B cell (primary cell): ENCODE measurements around the gene OSBP2. TPM values are rescaled to one million over a fixed set of nuclear protein-coding genes. Genes with fewer than 3 reads are reported as not detected.

Experiments
- ATAC-seq: fragments of 200-7000 bp; cut with Tn5 transposase; one replicate; pipeline ENCODE4 v1.10.0; 2021; ENCODE audit warnings: low read depth, mild to moderate bottlenecking, moderate number of reproducible peaks, moderate library complexity
- CTCF ChIA-PET: fragments of 350-600 bp; sonication (Branson Sonifier 250); formaldehyde crosslinking; loops from one replicate; lab custom pipeline; 2021; ENCODE audit warnings: antibody characterized with exemption, inconsistent platforms; lab: Charles Lee
- POLR2A ChIA-PET: fragments of 350-600 bp; sonication (Branson Sonifier 250); formaldehyde crosslinking; loops from one replicate; lab custom pipeline; 2021; ENCODE audit warnings: antibody characterized with exemption; lab: Charles Lee
- DNase-seq: peaks from one replicate; pipeline ENCODE4 v3.0.0; 2013
- H2AFZ ChIP-seq: 2 replicates; pipeline ENCODE4 v1.6.1; 2012; ENCODE audit warnings: mild to moderate bottlenecking, low read depth, low read length; ENCODE audit not compliant: insufficient read depth, poor library complexity, severe bottlenecking
- H3K27ac ChIP-seq, 2 donors: 1 replicate in 1 of 2; 2 replicates in 1 of 2; pipeline ENCODE4 v1.5.1; 2012 to 2013; ENCODE audit warnings: low read length in 2 of 2, mild to moderate bottlenecking in 2 of 2, moderate library complexity in 1 of 2
- H3K27me3 ChIP-seq, 4 experiments: fragments of 200-600 bp in 1 of 4; sonication (generic) in 1 of 4; replicated peaks in 1 of 4; 1 replicate in 2 of 4; 2 replicates in 2 of 4; pipeline versions ENCODE4 v1.6.1 to v1.7.0; 2013 to 2016; ENCODE audit warnings: low read length in 3 of 4, mild to moderate bottlenecking in 2 of 4, mixed read lengths in 1 of 4, moderate library complexity in 1 of 4; ENCODE audit not compliant: insufficient read depth in 4 of 4, control insufficient read depth in 3 of 4; ENCODE audit errors: control extremely low read depth in 1 of 4
- H3K36me3 ChIP-seq, 2 experiments: replicated peaks in 1 of 2; 1 replicate in 1 of 2; 2 replicates in 1 of 2; pipeline versions ENCODE4 v1.6.1 to v1.7.1; 2013; ENCODE audit warnings: low read length in 1 of 2; ENCODE audit not compliant: insufficient read depth in 2 of 2, control insufficient read depth in 1 of 2; ENCODE audit errors: control extremely low read depth in 1 of 2, extremely low read depth in 1 of 2
- H3K4me1 ChIP-seq, 2 donors: fragments of 200-600 bp in 1 of 2; sonication (generic) in 1 of 2; 1 replicate in 1 of 2; 2 replicates in 1 of 2; pipeline versions ENCODE4 v1.5.1 to v1.6.1; 2013 to 2017; ENCODE audit warnings: low read length in 2 of 2; ENCODE audit not compliant: control insufficient read depth in 2 of 2, insufficient read depth in 2 of 2
- H3K4me2 ChIP-seq: replicated peaks from 2 replicates; pipeline ENCODE3; 2012; ENCODE audit warnings: mild to moderate bottlenecking, low read depth, low read length; ENCODE audit not compliant: poor library complexity, severe bottlenecking
- H3K4me3 ChIP-seq, 5 experiments: fragments of 200-600 bp in 1 of 5; sonication (generic) in 1 of 5; 1 replicate in 3 of 5; 2 replicates in 2 of 5; pipeline versions ENCODE4 v1.5.1 to v1.7.0; 2011 to 2016; ENCODE audit warnings: low read length in 4 of 5, mild to moderate bottlenecking in 4 of 5, low read depth in 2 of 5, control low read depth in 1 of 5, moderate library complexity in 1 of 5; ENCODE audit not compliant: insufficient read depth in 1 of 5; ENCODE audit errors: control extremely low read depth in 1 of 5, extremely low read depth in 1 of 5
- H3K79me2 ChIP-seq: fragments of 200-600 bp; sonication (generic); one replicate; pipeline ENCODE4 v1.6.0; 2016; ENCODE audit warnings: low read length; ENCODE audit not compliant: control insufficient read depth, insufficient read depth
- H3K9ac ChIP-seq: fragments of 200-600 bp; sonication (generic); 2 replicates; pipeline ENCODE4 v1.6.1; 2017; ENCODE audit warnings: mild to moderate bottlenecking, low read length, moderate library complexity
- H3K9me3 ChIP-seq, 3 donors: one replicate each; pipeline versions ENCODE4 v1.6.1 to v1.7.1; 2013; ENCODE audit warnings: low read length in 2 of 3; ENCODE audit not compliant: control insufficient read depth in 2 of 3, insufficient read depth in 1 of 3; ENCODE audit errors: control extremely low read depth in 1 of 3
- H4K20me1 ChIP-seq: 2 replicates; pipeline ENCODE4 v1.6.0; 2012; ENCODE audit warnings: mild to moderate bottlenecking, low read length; ENCODE audit not compliant: insufficient read depth, control insufficient read depth, poor library complexity, severe bottlenecking
- H3K27ac Mint-ChIP-seq: one replicate; pipeline ENCODE4 v1.8.0; 2021; ENCODE audit warnings: mixed read lengths
- H3K27me3 Mint-ChIP-seq: one replicate; pipeline ENCODE4 v1.8.0; 2021; ENCODE audit warnings: mixed read lengths
- H3K4me1 Mint-ChIP-seq: one replicate; pipeline ENCODE4 v1.8.0; 2021; ENCODE audit warnings: mixed read lengths
- H3K4me3 Mint-ChIP-seq: one replicate; pipeline ENCODE4 v1.8.0; 2021; ENCODE audit warnings: mixed read lengths
- H3K9me3 Mint-ChIP-seq: one replicate; pipeline ENCODE4 v1.8.0; 2022; ENCODE audit warnings: mixed read lengths; ENCODE audit not compliant: insufficient read depth
- EZH2 ChIP-seq: IDR thresholded peaks from 2 replicates; pipeline ENCODE4 v1.6.1; 2012; ENCODE audit warnings: borderline replicate concordance, low read depth, mild to moderate bottlenecking, moderate library complexity, low read length; ENCODE audit not compliant: insufficient read depth, poor library complexity, severe bottlenecking
- WGBS: methylation state at CpG from one replicate; pipeline ENCODE4 v1.1.5; 2013; ENCODE audit warnings: missing lambda C conversion rate; ENCODE audit not compliant: insufficient coverage; 5-methylcytosine and 5-hydroxymethylcytosine counted together
- intact Hi-C: fragments of 100-400 bp; cut with micrococcal nuclease; formaldehyde crosslinking; loops from one replicate; pipeline ENCODE4 v1.10.0; 2022
- polyA plus RNA-seq: library from polyadenylated mRNA; depleted of rRNA; stranded (reverse); fragments of >200 nt; gene quantifications from 2 replicates; pipeline ENCODE4 v1.2.3, GENCODE V29; 2012
- total RNA-seq, 2 donors: library from RNA; stranded (reverse); fragments of 120-200 nt in 1 of 2; gene quantifications; 1 replicate in 1 of 2; 2 replicates in 1 of 2; pipeline versions ENCODE4 v1.2.3 to v1.2.4, GENCODE V29; 2013 to 2022
- TF ChIP-seq, protein P1 (sequence below): fragments of 200-600 bp; IDR thresholded peaks from one replicate; pipeline ENCODE4 v1.8.0; 2022; ENCODE audit warnings: antibody characterized with exemption, mild to moderate bottlenecking

The OSBP2 gene
- total and polyA plus RNA-seq, 2 donors (not counting 1 experiment from before 2014, with no cell fraction given), result 0.10 to 1.0 TPM

DNA sequence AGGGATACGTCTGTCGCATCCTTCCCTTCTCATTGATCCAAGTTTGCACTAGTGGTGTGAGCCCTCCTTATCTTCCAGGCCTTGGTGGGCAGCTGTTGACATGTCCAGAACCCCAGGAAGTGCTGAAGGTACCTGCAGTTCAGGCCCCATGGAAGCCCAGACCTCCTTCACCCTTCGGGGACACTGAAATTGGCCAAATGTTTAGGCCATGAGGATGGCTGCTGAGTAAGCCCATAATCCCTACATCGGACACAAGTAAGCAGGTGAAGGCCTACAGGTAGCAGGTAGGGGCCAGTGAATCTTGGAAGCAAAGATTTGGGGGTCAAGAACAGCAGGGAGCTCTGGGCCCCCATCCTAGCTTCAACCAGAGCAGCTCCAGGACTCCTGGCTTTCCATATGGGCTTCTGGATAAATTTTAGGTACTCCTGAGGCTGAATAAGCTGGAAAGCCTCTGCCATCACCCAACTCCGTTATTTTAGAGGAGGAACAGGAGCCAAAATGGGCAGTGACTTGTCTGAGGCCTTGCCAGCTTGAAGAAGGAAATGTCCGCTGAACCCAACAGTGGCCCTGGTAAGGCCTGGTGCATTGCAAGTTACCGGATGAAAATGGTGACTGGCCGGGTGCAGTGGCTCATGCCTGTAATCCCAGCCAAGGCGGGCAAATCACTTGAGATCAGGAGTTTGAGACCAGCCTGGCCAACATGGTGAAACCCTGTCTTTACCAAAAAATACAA, 228.7 kb downstream of the OSBP2 start:
- DNase-seq (no peak), ATAC-seq (no peak)
- H3K4me3 ChIP-seq, result no peak overlapping the region
- H3K27ac ChIP-seq, result peak overlapping the region in 1 of 2 donors; percentile 33
- peaks cover 12% of the 10 kb centered on the region for H3K4me1 Mint-ChIP-seq
- H2AFZ ChIP-seq, result no peak overlapping the region
- no peak for TF ChIP-seq EZH2
- TF ChIP-seq, protein P1, sequence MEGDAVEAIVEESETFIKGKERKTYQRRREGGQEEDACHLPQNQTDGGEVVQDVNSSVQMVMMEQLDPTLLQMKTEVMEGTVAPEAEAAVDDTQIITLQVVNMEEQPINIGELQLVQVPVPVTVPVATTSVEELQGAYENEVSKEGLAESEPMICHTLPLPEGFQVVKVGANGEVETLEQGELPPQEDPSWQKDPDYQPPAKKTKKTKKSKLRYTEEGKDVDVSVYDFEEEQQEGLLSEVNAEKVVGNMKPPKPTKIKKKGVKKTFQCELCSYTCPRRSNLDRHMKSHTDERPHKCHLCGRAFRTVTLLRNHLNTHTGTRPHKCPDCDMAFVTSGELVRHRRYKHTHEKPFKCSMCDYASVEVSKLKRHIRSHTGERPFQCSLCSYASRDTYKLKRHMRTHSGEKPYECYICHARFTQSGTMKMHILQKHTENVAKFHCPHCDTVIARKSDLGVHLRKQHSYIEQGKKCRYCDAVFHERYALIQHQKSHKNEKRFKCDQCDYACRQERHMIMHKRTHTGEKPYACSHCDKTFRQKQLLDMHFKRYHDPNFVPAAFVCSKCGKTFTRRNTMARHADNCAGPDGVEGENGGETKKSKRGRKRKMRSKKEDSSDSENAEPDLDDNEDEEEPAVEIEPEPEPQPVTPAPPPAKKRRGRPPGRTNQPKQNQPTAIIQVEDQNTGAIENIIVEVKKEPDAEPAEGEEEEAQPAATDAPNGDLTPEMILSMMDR, result no peak
- H3K4me3 Mint-ChIP-seq, result no peak overlapping the region
- ChIA-PET POLR2A (interaction anchor here (0.6 kb wide), 1 partner anchor 186 kb away, joined by 3 read pairs; no protein-coding TSS in a partner anchor), CTCF (interaction anchor here (0.6 to 1.1 kb wide), 3 partner anchors 35 to 332 kb away, joined by 3 to 4 read pairs (median 3); no protein-coding TSS in a partner anchor)
- peaks cover 0 to 21% of the 10 kb centered on the region in 2 experiments for H3K36me3 ChIP-seq
- no peak overlapping the region for H3K4me2 ChIP-seq
- H3K4me1 ChIP-seq, result peaks cover 9 to 14% of the 10 kb centered on the region in 2 donors
- H3K9me3 Mint-ChIP-seq, result no peaks in the 10 kb centered on the region
- no peak overlapping the region for H3K9ac ChIP-seq
- peaks cover 3% of the 10 kb centered on the region for H3K27me3 Mint-ChIP-seq
- peaks cover 0 to 9% (median 0%) of the 10 kb centered on the region in 3 donors for H3K9me3 ChIP-seq
- intact Hi-C loops, result loop anchor here (5.0 kb wide), 1 partner anchor 331 kb away; the partner anchor contains the start of gene PES1
- peaks cover 23% of the 10 kb centered on the region for H3K79me2 ChIP-seq
- H3K27me3 ChIP-seq, result peaks cover 0 to 6% (median under 1%) of the 10 kb centered on the region in 4 experiments
- 98% methylated on average over 8 of the region's 9 CpGs for WGBS
- H4K20me1 ChIP-seq, result no peaks in the 10 kb centered on the region
- H3K27ac Mint-ChIP-seq, result peak overlapping the region; percentile 41

DNA sequence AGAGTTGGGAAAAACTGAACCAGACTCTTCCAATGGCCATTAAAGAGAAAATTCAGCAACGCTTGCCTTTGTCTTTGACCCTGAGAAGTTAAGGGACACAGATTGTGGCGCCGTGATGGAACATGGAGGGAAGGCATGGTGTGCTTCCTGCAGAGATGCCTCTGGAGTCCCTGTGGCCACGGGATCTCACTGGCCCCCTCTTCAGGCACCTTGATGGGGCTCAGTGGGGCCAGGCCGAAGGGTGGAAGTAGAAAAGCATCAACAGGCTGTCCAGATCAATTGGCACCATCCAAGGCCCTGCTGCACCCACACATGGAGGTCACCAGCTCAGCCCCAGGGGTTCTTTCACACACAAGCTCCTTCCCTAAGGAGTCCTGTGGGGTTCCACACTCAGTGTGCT, 231.0 kb downstream of the OSBP2 start:
- Mint-ChIP-seq H3K4me3 (no peak overlapping the region), H3K4me1 (peaks cover 9% of the 10 kb centered on the region), H3K27ac (no peak overlapping the region), H3K9me3 (no peaks in the 10 kb centered on the region), H3K27me3 (no peaks in the 10 kb centered on the region)
- Histone ChIP-seq H3K27me3 (peaks cover 0 to 6% (median under 1%) of the 10 kb centered on the region in 4 experiments), H4K20me1 (no peaks in the 10 kb centered on the region), H3K4me2 (no peak overlapping the region), H3K4me3 (no peak overlapping the region), H3K9ac (no peak overlapping the region), H3K79me2 (peaks cover 7% of the 10 kb centered on the region), H3K4me1 (peaks cover 9 to 14% of the 10 kb centered on the region in 2 donors), H3K36me3 (peaks cover 0 to 31% of the 10 kb centered on the region in 2 experiments), H2AFZ (no peak overlapping the region), H3K9me3 (peaks cover 0 to 9% (median 0%) of the 10 kb centered on the region in 3 donors), H3K27ac (no peak overlapping the region)
- ATAC-seq (no peak), DNase-seq (no peak)
- POLR2A ChIA-PET, result no interaction called here
- intact Hi-C loops, result no loop called here
- 100% methylated on average over 5 of the region's 5 CpGs for WGBS
- no peak for TF ChIP-seq EZH2
- TF ChIP-seq, protein P1, result no peak
- CTCF ChIA-PET, result interaction anchor here (1.5 kb wide), 1 partner anchor 291 kb away, joined by 7 read pairs; no protein-coding TSS in a partner anchor
